SK-N-SH (cell line): ENCODE data around the gene TBC1D3B. TPM values are rescaled to one million over a fixed set of nuclear protein-coding genes. Genes with fewer than 3 reads are reported as not detected.
"Not testable (repeated sequence)": the region's sequence is repeated elsewhere in the genome, so short reads cannot be mapped to it uniquely, and the experiment has no call there.

ENCODE experiments used
- CTCF ChIA-PET: fragments of 300-600, 350-600 bp; formaldehyde crosslinking; extraction: SDS; loops from one replicate; lab custom pipeline; 2021; lab: Yijun Ruan, JAX
- POLR2A ChIA-PET: fragments of 350-600 bp; sonication (Branson Sonifier 250); formaldehyde crosslinking; extraction: SDS; loops from one replicate; lab custom pipeline; 2020; ENCODE audit warnings: antibody characterized with exemption, inconsistent platforms; lab: Yijun Ruan, JAX
- DNase-seq: peaks from one replicate; pipeline ENCODE4 v3.0.0; 2012
- H2AFZ ChIP-seq: fragments of 200-600 bp; sonication (generic); 2 replicates; pipeline ENCODE4 v1.8.1; 2016; ENCODE audit warnings: antibody characterized with exemption, mild to moderate bottlenecking, low read depth
- H3F3A ChIP-seq: fragments of 200-600 bp; sonication (generic); replicated peaks from 2 replicates; pipeline ENCODE3; 2016; ENCODE audit warnings: antibody characterized with exemption, mild to moderate bottlenecking; ENCODE audit not compliant: insufficient read depth
- H3K27ac ChIP-seq, 2 experiments: fragments of 200-500 bp in 1 of 2; fragments of 200-600 bp in 1 of 2; sonication (Bioruptor generic) in 1 of 2; sonication (generic), shearing (Covaris generic) in 1 of 2; 2 replicates each; pipeline versions ENCODE4 v1.5.1 to v1.6.1; 2014 to 2016; ENCODE audit warnings: low read depth in 2 of 2, inconsistent platforms in 1 of 2, low read length in 1 of 2, mild to moderate bottlenecking in 1 of 2, mixed read lengths in 1 of 2
- H3K27me3 ChIP-seq: fragments of 200-600 bp; sonication (generic), shearing (Covaris generic); 2 replicates; pipeline ENCODE4 v1.6.1; 2016; ENCODE audit warnings: mixed run types; ENCODE audit not compliant: insufficient read depth
- H3K36me3 ChIP-seq, 2 experiments: fragments of 200-500 bp in 1 of 2; fragments of 200-600 bp in 1 of 2; sonication (Bioruptor generic) in 1 of 2; sonication (generic) in 1 of 2; replicated peaks in 1 of 2; 2 replicates each; pipeline versions ENCODE3 to v1.5.1; 2014 to 2016; ENCODE audit warnings: low read length in 1 of 2, mild to moderate bottlenecking in 1 of 2; ENCODE audit not compliant: insufficient read depth in 2 of 2, control insufficient read depth in 1 of 2
- H3K4me1 ChIP-seq, 2 experiments: fragments of 200-500 bp in 1 of 2; fragments of 200-600 bp in 1 of 2; sonication (Bioruptor generic) in 1 of 2; sonication (generic), shearing (Covaris generic) in 1 of 2; 2 replicates each; pipeline versions ENCODE4 v1.5.1 to v1.6.1; 2014 to 2016; ENCODE audit warnings: low read depth in 1 of 2, low read length in 1 of 2, mixed run types in 1 of 2; ENCODE audit not compliant: insufficient read depth in 2 of 2, control insufficient read depth in 1 of 2
- H3K4me2 ChIP-seq: fragments of 200-600 bp; sonication (generic), shearing (Covaris generic); 2 replicates; pipeline ENCODE4 v1.6.1; 2017; ENCODE audit warnings: mixed run types
- H3K4me3 ChIP-seq, 2 experiments: fragments of 200-500 bp in 1 of 2; fragments of 200-600 bp in 1 of 2; sonication (Bioruptor generic) in 1 of 2; sonication (generic), shearing (Covaris generic) in 1 of 2; 2 replicates each; pipeline versions ENCODE4 v1.5.1 to v1.8.1; 2014 to 2016; ENCODE audit warnings: low read depth in 2 of 2, inconsistent platforms in 1 of 2, low read length in 1 of 2, mild to moderate bottlenecking in 1 of 2, mixed read lengths in 1 of 2, moderate library complexity in 1 of 2
- H3K79me2 ChIP-seq: fragments of 200-600 bp; sonication (generic); 2 replicates; pipeline ENCODE4 v1.8.1; 2017; ENCODE audit warnings: mild to moderate bottlenecking; ENCODE audit not compliant: insufficient read depth
- H3K9ac ChIP-seq: fragments of 200-600 bp; sonication (generic); 2 replicates; pipeline ENCODE4 v1.6.1; 2017; ENCODE audit warnings: mixed run types
- H3K9me2 ChIP-seq: fragments of 200-600 bp; sonication (generic); 2 replicates; pipeline ENCODE4 v1.6.1; 2017; ENCODE audit warnings: mixed run types
- H3K9me3 ChIP-seq: fragments of 200-600 bp; sonication (generic); 2 replicates; pipeline ENCODE4 v1.6.1; 2017; ENCODE audit warnings: mixed run types, mild to moderate bottlenecking, moderate library complexity
- H4K20me1 ChIP-seq: fragments of 200-600 bp; sonication (generic); 2 replicates; pipeline ENCODE4 v1.6.1; 2017; ENCODE audit warnings: mild to moderate bottlenecking, mixed run types; ENCODE audit not compliant: insufficient read depth
- EP300 ChIP-seq, 2 experiments: IDR thresholded peaks; 2 replicates each; pipeline versions ENCODE4 v1.4.0 to v1.6.1; 2012; ENCODE audit warnings: borderline replicate concordance in 1 of 2, low read depth in 1 of 2, low read length in 1 of 2
- EZH2phosphoT487 ChIP-seq: fragments of 200-600 bp; sonication (generic); IDR thresholded peaks from 2 replicates; pipeline ENCODE4 v1.6.1; 2017; ENCODE audit warnings: low read depth, mixed run types, mild to moderate bottlenecking, antibody characterized with exemption, moderate library complexity, borderline replicate concordance
- FOXM1 ChIP-seq: IDR thresholded peaks from 2 replicates; pipeline ENCODE4 v1.4.0; 2012; ENCODE audit warnings: low read depth, mild to moderate bottlenecking
- NRF1 ChIP-seq: IDR thresholded peaks from 2 replicates; pipeline ENCODE4 v1.6.1; 2012; ENCODE audit warnings: low read depth, mild to moderate bottlenecking, low read length
- TAF1 ChIP-seq: IDR thresholded peaks from 2 replicates; pipeline ENCODE4 v1.6.1; 2012; ENCODE audit warnings: low read depth, mild to moderate bottlenecking, low read length, moderate library complexity, borderline replicate concordance
- WGBS: methylation state at CpG from one replicate; pipeline ENCODE4 v1.1.6; 2017; ENCODE audit warnings: low lambda C conversion rate; 5-methylcytosine and 5-hydroxymethylcytosine counted together
- polyA plus RNA-seq, 3 experiments: library from polyadenylated mRNA; depleted of rRNA; stranded (reverse); fragments of >200 nt; gene quantifications; 2 replicates each; pipeline ENCODE4 v1.2.3, GENCODE V29; 2012

Gene TBC1D3B
- polyA plus RNA-seq, 1 of the 3 experiments (the other 2 are of a cell fraction) = 3.7 TPM

GRCh38 chr17:36127199-36127893, 49.1 kb downstream of the TBC1D3B start (continued):
- no peak for TF ChIP-seq NRF1

GRCh38 chr17:36124879-36125824, 51.3 kb downstream of the TBC1D3B start:
- Histone ChIP-seq H3K9me2 (no peaks in the 10 kb centered on the region), H3K9me3 (no peaks in the 10 kb centered on the region), H4K20me1 (no peaks in the 10 kb centered on the region), H3K4me2 (no peak overlapping the region), H3K9ac (no peak overlapping the region), H3K4me3 (no peak overlapping the region), H3K36me3 (no peaks in the 10 kb centered on the region)
- ChIA-PET CTCF (no interaction called here), POLR2A (no interaction called here)
- WGBS = 6% methylated on average over 6 of the region's 9 CpGs
- TF ChIP-seq EZH2phosphoT487 = no peak
- no peak for TF ChIP-seq FOXM1
- TF ChIP-seq, all 33 proteins: peak for 0
- H3K4me1 ChIP-seq = no peaks in the 10 kb centered on the region
- H2AFZ ChIP-seq = no peak overlapping the region
- H3F3A ChIP-seq = no peaks in the 10 kb centered on the region
- DNase-seq = no peak
- H3K79me2 ChIP-seq = no peaks in the 10 kb centered on the region
- no peak overlapping the region for H3K27ac ChIP-seq
- H3K27me3 ChIP-seq = no peaks in the 10 kb centered on the region

DNA sequence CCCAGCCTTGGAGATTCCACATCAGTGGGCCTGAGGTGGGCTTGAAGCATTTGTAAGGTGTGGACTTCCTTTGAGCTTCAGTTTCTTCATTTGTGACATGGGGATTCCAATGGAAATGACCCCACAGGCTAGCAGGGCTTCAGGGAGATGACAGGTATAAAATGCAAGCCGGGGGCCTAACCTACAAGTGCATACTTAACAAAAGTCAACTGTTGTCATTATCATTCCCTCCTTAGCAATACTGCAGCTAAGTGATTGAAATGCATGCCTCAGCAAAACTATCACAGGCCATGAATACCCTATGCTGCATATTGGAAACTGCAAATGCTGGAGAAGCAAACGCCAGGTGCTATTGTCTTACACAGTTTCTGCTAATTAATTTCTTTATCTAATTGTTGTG, 53.0 kb downstream of the TBC1D3B start:
- H3K27ac ChIP-seq = no peak overlapping the region
- CTCF ChIA-PET = interaction anchor here (1.4 kb wide), 1 partner anchor 51 kb away, joined by 4 read pairs; no protein-coding TSS in a partner anchor
- H3K9ac ChIP-seq = no peak overlapping the region
- no peak overlapping the region for H3K4me2 ChIP-seq
- no peaks in the 10 kb centered on the region for H3K9me3 ChIP-seq
- H3K9me2 ChIP-seq = no peaks in the 10 kb centered on the region
- no peak overlapping the region for H3K4me3 ChIP-seq
- TF ChIP-seq TAF1 (no peak), EP300 (IDR thresholded peaks at IDR 0.05; ENCODE audit: borderline replicate concordance in 1 of 2, low read depth in 1 of 2, low read length in 1 of 2) (no peak)
- H3K4me1 ChIP-seq = no peaks in the 10 kb centered on the region
- H3F3A ChIP-seq = no peaks in the 10 kb centered on the region
- no peaks in the 10 kb centered on the region for H3K27me3 ChIP-seq
- no peaks in the 10 kb centered on the region for H4K20me1 ChIP-seq
- POLR2A ChIA-PET = no interaction called here
- 15% methylated on average over 2 of the region's 2 CpGs for WGBS
- no peaks in the 10 kb centered on the region for H3K36me3 ChIP-seq
- DNase-seq = no peak
- H3K79me2 ChIP-seq = no peaks in the 10 kb centered on the region
- no peak overlapping the region for H2AFZ ChIP-seq

- H3K4me3 ChIP-seq, H2AFZ ChIP-seq, H3K9ac ChIP-seq, CTCF ChIA-PET, H3K79me2 ChIP-seq, H3K27ac ChIP-seq, H3K9me3 ChIP-seq, H3K4me2 ChIP-seq, POLR2A ChIA-PET, H3K4me1 ChIP-seq, DNase-seq, H3K27me3 ChIP-seq, H3K9me2 ChIP-seq, H3K36me3 ChIP-seq, H4K20me1 ChIP-seq, H3F3A ChIP-seq: not testable (repeated sequence)
- WGBS = 6% methylated on average over 6 of the region's 6 CpGs
Observed at GRCh38 chr17:36121099-36121498, 55.3 kb downstream of the TBC1D3B start.
